Subcutaneous adipose tissue (tissue), 4 donors: ENCODE data around the gene PSMC3IP. TPM values are rescaled to one million over a fixed set of nuclear protein-coding genes. Genes with fewer than 3 reads are reported as not detected.

Experiments
- total RNA-seq, 4 donors: library from RNA; depleted of rRNA; stranded (reverse); fragments of >200 nt; gene quantifications; one replicate each; pipeline ENCODE4 v1.1.0, GENCODE V29; 2016
- TF ChIP-seq, protein P1 (sequence below): fragments of 450-650 bp; IDR thresholded peaks from one replicate; pipeline ENCODE4 v1.5.1; 2016; ENCODE audit warnings: low read depth, mild to moderate bottlenecking, control low read depth, antibody characterized with exemption, moderate library complexity

Gene PSMC3IP
- total RNA-seq, 4 donors from 2014 or later = 1.1 to 4.0 (median 3.6) TPM

DNA sequence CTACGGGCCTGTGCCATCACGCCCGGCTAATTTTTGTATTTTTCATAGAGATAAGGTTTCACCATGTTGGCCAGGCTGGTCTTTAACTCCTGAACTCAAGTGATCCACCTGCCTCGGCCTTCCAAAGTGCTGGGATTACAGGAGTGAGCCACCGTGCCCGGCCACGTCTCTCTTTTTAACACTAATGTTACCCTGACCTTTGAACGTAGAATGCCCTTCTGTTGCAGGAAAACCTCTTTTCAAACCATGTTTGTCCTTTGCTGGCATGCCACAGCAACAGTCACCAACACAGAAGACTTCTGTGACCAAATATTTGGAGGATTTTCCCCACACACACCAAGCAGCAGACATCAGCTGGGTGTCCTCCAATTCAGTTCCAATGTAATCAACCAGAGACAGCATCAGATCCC is 32.6 kb downstream of the PSMC3IP start:
- TF ChIP-seq, protein P1, sequence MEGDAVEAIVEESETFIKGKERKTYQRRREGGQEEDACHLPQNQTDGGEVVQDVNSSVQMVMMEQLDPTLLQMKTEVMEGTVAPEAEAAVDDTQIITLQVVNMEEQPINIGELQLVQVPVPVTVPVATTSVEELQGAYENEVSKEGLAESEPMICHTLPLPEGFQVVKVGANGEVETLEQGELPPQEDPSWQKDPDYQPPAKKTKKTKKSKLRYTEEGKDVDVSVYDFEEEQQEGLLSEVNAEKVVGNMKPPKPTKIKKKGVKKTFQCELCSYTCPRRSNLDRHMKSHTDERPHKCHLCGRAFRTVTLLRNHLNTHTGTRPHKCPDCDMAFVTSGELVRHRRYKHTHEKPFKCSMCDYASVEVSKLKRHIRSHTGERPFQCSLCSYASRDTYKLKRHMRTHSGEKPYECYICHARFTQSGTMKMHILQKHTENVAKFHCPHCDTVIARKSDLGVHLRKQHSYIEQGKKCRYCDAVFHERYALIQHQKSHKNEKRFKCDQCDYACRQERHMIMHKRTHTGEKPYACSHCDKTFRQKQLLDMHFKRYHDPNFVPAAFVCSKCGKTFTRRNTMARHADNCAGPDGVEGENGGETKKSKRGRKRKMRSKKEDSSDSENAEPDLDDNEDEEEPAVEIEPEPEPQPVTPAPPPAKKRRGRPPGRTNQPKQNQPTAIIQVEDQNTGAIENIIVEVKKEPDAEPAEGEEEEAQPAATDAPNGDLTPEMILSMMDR = no peak

DNA sequence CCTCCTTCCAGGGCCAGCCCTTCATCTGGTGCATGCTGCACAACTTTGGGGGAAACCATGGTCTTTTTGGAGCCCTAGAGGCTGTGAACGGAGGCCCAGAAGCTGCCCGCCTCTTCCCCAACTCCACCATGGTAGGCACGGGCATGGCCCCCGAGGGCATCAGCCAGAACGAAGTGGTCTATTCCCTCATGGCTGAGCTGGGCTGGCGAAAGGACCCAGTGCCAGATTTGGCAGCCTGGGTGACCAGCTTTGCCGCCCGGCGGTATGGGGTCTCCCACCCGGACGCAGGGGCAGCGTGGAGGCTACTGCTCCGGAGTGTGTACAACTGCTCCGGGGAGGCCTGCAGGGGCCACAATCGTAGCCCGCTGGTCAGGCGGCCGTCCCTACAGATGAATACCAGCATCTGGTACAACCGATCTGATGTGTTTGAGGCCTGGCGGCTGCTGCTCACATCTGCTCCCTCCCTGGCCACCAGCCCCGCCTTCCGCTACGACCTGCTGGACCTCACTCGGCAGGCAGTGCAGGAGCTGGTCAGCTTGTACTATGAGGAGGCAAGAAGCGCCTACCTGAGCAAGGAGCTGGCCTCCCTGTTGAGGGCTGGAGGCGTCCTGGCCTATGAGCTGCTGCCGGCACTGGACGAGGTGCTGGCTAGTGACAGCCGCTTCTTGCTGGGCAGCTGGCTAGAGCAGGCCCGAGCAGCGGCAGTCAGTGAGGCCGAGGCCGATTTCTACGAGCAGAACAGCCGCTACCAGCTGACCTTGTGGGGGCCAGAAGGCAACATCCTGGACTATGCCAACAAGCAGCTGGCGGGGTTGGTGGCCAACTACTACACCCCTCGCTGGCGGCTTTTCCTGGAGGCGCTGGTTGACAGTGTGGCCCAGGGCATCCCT is 34.1 kb downstream of the PSMC3IP start:
- TF ChIP-seq, protein P1 = no peak

DNA sequence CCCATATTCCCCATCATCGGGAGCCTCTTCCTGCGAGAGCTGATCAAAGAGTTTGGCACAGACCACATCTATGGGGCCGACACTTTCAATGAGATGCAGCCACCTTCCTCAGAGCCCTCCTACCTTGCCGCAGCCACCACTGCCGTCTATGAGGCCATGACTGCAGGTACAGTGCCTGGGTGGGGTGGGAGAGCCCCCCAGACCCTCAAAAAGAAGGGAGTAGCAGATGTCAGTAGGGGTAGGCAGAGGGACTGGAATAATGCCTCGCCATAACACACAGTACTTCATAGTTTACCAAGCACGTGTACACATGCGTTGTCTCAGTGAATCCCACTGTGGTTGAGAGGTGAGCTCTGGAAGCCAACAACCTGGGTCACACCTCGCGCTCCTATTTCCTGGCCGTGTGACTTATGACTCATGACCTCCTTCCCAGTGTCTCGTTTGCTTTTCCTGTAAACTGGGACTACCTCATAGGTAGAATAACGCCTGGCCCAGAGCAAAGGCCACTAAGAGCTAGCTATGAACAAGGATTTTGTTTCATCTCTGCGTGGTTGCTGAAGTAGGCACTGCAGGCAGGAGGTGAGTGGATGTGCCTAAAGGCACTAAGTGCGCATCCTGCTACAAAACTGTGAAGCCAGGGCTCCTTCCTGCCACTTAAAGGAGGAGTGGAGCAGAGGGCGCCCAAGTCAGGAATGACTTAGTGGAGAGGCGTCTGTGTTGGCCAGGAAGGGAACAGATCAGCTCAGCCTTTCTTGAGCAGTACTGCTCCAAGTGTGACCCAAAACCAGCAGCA is 36.3 kb downstream of the PSMC3IP start:
- TF ChIP-seq, protein P1 = no peak

DNA sequence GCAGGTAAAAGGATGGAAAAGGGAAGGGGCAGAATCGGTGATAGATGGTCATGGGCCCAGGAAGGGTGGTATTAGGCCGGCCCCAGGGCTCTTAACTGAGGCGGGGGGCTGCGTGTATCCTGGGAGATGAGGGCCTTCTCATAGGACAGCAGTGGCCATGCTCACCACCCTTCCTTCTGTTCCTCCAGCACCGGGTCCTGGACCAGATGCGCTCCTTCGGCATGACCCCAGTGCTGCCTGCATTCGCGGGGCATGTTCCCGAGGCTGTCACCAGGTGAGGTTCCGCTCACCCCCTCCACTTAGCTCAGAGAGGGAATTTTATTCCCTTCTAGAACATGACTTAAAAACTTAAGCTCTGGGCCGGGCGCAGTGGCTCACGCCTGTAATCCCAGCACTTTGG is 39.0 kb downstream of the PSMC3IP start:
- TF ChIP-seq, protein P1 = no peak

DNA sequence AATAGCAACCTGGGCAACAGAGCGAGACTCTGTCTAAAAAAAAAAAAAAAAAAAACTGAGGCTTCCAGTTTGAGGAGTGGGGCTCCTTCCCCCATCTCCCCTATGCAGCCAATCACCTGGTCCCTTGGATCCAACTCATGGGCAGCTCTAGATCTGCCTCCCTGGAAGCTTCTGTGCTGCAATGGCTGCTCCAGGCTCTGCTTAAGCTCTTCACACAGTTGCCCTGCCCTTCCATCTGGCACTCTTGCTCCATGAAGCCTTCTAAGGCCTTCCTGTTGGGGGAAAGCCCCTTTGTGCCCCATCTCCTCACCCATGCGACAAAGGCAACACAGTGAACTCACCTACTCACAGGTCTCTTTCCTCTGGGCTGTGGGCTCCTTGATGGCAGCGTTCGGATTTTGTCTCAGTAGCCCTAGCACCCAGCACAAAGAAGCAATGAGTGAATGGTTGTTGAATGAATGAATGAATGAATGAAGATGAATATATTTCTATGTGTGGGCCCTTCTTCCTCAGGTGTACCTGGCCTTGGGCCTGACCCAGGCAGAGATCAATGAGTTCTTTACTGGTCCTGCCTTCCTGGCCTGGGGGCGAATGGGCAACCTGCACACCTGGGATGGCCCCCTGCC is 39.6 kb downstream of the PSMC3IP start:
- TF ChIP-seq, protein P1 = no peak

DNA sequence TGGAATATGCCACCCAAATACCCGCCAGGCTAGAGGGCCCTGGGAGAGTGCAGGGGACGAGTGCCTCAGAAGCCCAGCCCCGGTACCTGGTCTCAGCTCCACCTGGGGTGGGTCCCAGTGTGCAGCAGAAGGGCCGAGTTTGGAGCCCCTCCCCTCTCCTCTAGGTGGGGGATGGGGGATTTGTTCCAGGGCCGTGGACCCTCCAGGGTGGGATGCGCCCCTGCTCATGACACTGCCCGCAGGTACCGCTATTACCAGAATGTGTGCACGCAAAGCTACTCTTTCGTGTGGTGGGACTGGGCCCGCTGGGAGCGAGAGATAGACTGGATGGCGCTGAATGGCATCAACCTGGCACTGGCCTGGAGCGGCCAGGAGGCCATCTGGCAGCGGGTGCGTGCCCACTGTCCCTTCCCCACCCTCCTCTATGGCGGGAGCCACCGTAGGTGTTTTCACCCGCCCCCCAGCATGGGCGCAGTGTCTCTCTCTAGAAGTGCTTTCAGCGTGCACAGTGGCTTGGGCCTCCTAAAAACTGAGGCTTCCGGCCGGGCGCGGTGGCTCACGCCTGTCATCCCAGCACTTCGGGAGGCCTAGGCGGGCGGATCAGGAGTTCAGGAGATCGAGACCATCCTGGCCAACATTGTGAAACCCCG is 40.2 kb downstream of the PSMC3IP start:
- TF ChIP-seq, protein P1 = no peak
